K562 (cell line): ENCODE results near the gene NIN. TPM values are rescaled to one million over a fixed set of nuclear protein-coding genes. Genes with fewer than 3 reads are reported as not detected.

Source experiments
- FOXM1 ChIP-seq, 2 experiments: fragments of 450-650 bp in 1 of 2; sonication (generic) in 1 of 2; formaldehyde crosslinking in 1 of 2; IDR thresholded peaks; 2 replicates each; pipeline versions ENCODE4 v1.6.1 to v1.9.0; 2017 to 2022; ENCODE audit warnings: low read depth in 2 of 2, mild to moderate bottlenecking in 2 of 2, missing genetic modification reagents in 1 of 2, moderate library complexity in 1 of 2
- ILF3 ChIP-seq: fragments of 450-650 bp; IDR thresholded peaks from 2 replicates; pipeline ENCODE4 v1.6.1; 2018; ENCODE audit warnings: antibody characterized with exemption, mild to moderate bottlenecking, moderate library complexity, borderline replicate concordance
- LEF1 ChIP-seq: fragments of 450-650 bp; IDR thresholded peaks from 2 replicates; pipeline ENCODE4 v1.6.1; 2016; ENCODE audit warnings: mild to moderate bottlenecking
- RFX7 ChIP-seq: fragments of 250-450 bp; sonication (Bioruptor Pico); IDR thresholded peaks from 2 replicates; pipeline ENCODE4 v1.5.1; 2021; ENCODE audit warnings: mild to moderate bottlenecking
- SAP30 ChIP-seq: fragments of 200-600 bp; sonication (generic); IDR thresholded peaks from 2 replicates; pipeline ENCODE4 v1.6.1; 2012; ENCODE audit warnings: borderline replicate concordance, low read depth, mild to moderate bottlenecking, moderate library complexity, low read length, control low read depth, inconsistent platforms; ENCODE audit not compliant: insufficient read depth, poor library complexity, severe bottlenecking
- ZBTB1 ChIP-seq: sonication (generic); formaldehyde crosslinking; IDR thresholded peaks from 2 replicates; pipeline ENCODE4 v1.8.1; 2023; ENCODE audit warnings: missing genetic modification reagents, low read depth, mild to moderate bottlenecking, borderline replicate concordance
- ZC3H8 ChIP-seq: fragments of 450-650 bp; IDR thresholded peaks from 2 replicates; pipeline ENCODE4 v1.6.1; 2017
- ZNF124 ChIP-seq: sonication (generic); formaldehyde crosslinking; IDR thresholded peaks from 2 replicates; pipeline ENCODE4 v1.8.1; 2022; ENCODE audit warnings: missing genetic modification reagents
- ZNF133 ChIP-seq: fragments of 250-450 bp; sonication (Bioruptor Pico); IDR thresholded peaks from 2 replicates; pipeline ENCODE4 v1.4.0; 2020; ENCODE audit warnings: mild to moderate bottlenecking
- ZNF146 ChIP-seq: IDR thresholded peaks from one replicate; pipeline ENCODE4 v1.6.1; 2018; ENCODE audit warnings: missing compliant biosample characterization; ENCODE audit not compliant: unreplicated experiment
- ZNF174 ChIP-seq: fragments of 250-450 bp; sonication (Bioruptor Pico); IDR thresholded peaks from 2 replicates; pipeline ENCODE4 v1.4.0; 2020; ENCODE audit warnings: mild to moderate bottlenecking
- polyA plus RNA-seq, 8 experiments: library from polyadenylated mRNA; depleted of rRNA in 4 of 8; stranded (reverse) in 5 of 8; unstranded in 3 of 8; fragments of >200 nt; fragmentation: Nextera tagmentation in 2 of 8; fragmentation: Illumina TruSeq in 1 of 8; extraction: Ambion mirVana in 2 of 8; extraction: Trizol in 1 of 8; gene quantifications; 2 replicates each; pipeline versions ENCODE4 v1.2.1 to v1.2.3, GENCODE V29; 2011 to 2014; ENCODE audit warnings: inconsistent platforms in 1 of 8, missing spikeins in 1 of 8
- total RNA-seq, 7 experiments: library from RNA; depleted of rRNA in 6 of 7; stranded (reverse); fragments of >200 nt in 6 of 7; fragmentation: Illumina TruSeq in 2 of 7; extraction: Trizol in 2 of 7; gene quantifications; 2 replicates each; pipeline versions ENCODE4 v1.2.1 to v1.2.3, GENCODE V29; 2011 to 2021; ENCODE audit warnings: low replicate concordance in 1 of 7
- TF ChIP-seq, protein P1 (sequence below): sonication (generic); formaldehyde crosslinking; IDR thresholded peaks from 2 replicates; pipeline ENCODE4 v1.8.0; 2023; ENCODE audit warnings: missing genetic modification reagents, mild to moderate bottlenecking, borderline replicate concordance
- TF ChIP-seq, protein P2 (sequence below): fragments of 250-450 bp; sonication (Bioruptor Pico); IDR thresholded peaks from 2 replicates; pipeline ENCODE4 v1.5.0; 2021
- TF ChIP-seq, protein P3 (sequence below): fragments of 250-450 bp; sonication (Bioruptor Pico); IDR thresholded peaks from 2 replicates; pipeline ENCODE4 v1.8.0; 2021; ENCODE audit warnings: moderate library complexity, mild to moderate bottlenecking, inconsistent platforms
- TF ChIP-seq, protein P4 (sequence below): IDR thresholded peaks from 2 replicates; pipeline ENCODE4 v1.6.1; 2016; ENCODE audit warnings: missing genetic modification characterization, missing compliant biosample characterization
- TF ChIP-seq, protein P5 (sequence below): fragments of 450-650 bp; formaldehyde crosslinking; IDR thresholded peaks from 2 replicates; pipeline ENCODE4 v1.4.0; 2020; ENCODE audit warnings: mild to moderate bottlenecking, moderate library complexity

Gene NIN
- total and polyA plus RNA-seq, 9 of the 15 experiments (the other 6 are each of a cell fraction or from before 2014, with no cell fraction given), result 0.84 to 8.4 (median 5.0) TPM

DNA sequence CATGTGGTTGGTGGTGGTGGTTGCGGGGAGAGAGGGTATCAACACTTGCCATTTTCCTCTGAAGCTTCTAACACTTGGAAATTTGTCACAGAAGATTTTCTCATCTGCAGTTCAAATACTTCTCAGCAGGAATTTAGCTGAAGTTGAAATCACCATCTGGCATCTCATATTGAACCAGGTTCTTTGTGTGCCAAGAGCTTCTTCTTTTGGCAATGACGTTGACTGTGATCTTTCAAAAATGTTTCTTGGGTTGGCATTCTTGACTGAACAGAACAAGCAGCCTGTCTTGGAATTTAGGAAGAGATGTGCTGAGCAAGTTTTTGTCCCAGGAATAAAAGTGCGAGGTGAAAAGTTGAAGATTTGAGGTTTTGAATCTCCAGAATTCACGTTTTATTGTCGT is 8.7 kb upstream of the NIN start (continued):
- TF ChIP-seq, protein P1, sequence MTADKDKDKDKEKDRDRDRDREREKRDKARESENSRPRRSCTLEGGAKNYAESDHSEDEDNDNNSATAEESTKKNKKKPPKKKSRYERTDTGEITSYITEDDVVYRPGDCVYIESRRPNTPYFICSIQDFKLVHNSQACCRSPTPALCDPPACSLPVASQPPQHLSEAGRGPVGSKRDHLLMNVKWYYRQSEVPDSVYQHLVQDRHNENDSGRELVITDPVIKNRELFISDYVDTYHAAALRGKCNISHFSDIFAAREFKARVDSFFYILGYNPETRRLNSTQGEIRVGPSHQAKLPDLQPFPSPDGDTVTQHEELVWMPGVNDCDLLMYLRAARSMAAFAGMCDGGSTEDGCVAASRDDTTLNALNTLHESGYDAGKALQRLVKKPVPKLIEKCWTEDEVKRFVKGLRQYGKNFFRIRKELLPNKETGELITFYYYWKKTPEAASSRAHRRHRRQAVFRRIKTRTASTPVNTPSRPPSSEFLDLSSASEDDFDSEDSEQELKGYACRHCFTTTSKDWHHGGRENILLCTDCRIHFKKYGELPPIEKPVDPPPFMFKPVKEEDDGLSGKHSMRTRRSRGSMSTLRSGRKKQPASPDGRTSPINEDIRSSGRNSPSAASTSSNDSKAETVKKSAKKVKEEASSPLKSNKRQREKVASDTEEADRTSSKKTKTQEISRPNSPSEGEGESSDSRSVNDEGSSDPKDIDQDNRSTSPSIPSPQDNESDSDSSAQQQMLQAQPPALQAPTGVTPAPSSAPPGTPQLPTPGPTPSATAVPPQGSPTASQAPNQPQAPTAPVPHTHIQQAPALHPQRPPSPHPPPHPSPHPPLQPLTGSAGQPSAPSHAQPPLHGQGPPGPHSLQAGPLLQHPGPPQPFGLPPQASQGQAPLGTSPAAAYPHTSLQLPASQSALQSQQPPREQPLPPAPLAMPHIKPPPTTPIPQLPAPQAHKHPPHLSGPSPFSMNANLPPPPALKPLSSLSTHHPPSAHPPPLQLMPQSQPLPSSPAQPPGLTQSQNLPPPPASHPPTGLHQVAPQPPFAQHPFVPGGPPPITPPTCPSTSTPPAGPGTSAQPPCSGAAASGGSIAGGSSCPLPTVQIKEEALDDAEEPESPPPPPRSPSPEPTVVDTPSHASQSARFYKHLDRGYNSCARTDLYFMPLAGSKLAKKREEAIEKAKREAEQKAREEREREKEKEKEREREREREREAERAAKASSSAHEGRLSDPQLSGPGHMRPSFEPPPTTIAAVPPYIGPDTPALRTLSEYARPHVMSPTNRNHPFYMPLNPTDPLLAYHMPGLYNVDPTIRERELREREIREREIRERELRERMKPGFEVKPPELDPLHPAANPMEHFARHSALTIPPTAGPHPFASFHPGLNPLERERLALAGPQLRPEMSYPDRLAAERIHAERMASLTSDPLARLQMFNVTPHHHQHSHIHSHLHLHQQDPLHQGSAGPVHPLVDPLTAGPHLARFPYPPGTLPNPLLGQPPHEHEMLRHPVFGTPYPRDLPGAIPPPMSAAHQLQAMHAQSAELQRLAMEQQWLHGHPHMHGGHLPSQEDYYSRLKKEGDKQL (CRISPR knock-in tag), result no peak
- TF ChIP-seq, protein P2, sequence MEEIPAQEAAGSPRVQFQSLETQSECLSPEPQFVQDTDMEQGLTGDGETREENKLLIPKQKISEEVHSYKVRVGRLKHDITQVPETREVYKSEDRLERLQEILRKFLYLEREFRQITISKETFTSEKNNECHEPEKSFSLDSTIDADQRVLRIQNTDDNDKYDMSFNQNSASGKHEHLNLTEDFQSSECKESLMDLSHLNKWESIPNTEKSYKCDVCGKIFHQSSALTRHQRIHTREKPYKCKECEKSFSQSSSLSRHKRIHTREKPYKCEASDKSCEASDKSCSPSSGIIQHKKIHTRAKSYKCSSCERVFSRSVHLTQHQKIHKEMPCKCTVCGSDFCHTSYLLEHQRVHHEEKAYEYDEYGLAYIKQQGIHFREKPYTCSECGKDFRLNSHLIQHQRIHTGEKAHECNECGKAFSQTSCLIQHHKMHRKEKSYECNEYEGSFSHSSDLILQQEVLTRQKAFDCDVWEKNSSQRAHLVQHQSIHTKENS (CRISPR knock-in tag), result no peak
- TF ChIP-seq LEF1 (no peak), ZNF174 (CRISPR knock-in tag) (no peak), ZNF146 (CRISPR knock-in tag) (no peak), SAP30 (no peak), ZBTB1 (no peak), RFX7 (CRISPR knock-in tag) (no peak), ZNF133 (no peak), ZC3H8 (no peak), FOXM1 (IDR thresholded peaks at IDR 0.05; ENCODE audit: low read depth) (no peak), FOXM1 (CRISPR knock-in tag; IDR thresholded peaks at IDR 0.05; ENCODE audit: low read depth) (no peak), ZNF124 (no peak), ILF3 (no peak)
- TF ChIP-seq, protein P3, sequence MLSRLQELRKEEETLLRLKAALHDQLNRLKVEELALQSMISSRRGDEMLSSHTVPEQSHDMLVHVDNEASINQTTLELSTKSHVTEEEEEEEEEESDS (CRISPR knock-in tag), result no peak
- TF ChIP-seq, protein P4, sequence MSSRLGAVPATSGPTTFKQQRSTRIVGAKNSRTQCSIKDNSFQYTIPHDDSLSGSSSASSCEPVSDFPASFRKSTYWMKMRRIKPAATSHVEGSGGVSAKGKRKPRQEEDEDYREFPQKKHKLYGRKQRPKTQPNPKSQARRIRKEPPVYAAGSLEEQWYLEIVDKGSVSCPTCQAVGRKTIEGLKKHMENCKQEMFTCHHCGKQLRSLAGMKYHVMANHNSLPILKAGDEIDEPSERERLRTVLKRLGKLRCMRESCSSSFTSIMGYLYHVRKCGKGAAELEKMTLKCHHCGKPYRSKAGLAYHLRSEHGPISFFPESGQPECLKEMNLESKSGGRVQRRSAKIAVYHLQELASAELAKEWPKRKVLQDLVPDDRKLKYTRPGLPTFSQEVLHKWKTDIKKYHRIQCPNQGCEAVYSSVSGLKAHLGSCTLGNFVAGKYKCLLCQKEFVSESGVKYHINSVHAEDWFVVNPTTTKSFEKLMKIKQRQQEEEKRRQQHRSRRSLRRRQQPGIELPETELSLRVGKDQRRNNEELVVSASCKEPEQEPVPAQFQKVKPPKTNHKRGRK (tag), result no peak
- TF ChIP-seq, protein P5, sequence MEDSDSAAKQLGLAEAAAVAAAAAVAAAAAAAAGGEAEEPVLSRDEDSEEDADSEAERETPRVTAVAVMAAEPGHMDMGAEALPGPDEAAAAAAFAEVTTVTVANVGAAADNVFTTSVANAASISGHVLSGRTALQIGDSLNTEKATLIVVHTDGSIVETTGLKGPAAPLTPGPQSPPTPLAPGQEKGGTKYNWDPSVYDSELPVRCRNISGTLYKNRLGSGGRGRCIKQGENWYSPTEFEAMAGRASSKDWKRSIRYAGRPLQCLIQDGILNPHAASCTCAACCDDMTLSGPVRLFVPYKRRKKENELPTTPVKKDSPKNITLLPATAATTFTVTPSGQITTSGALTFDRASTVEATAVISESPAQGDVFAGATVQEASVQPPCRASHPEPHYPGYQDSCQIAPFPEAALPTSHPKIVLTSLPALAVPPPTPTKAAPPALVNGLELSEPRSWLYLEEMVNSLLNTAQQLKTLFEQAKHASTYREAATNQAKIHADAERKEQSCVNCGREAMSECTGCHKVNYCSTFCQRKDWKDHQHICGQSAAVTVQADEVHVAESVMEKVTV (CRISPR knock-in tag), result no peak
